PFSK-1 (cell line): ENCODE results near the gene GATC.

Experiments
- FOXP2 ChIP-seq: optimal IDR thresholded peaks from 2 replicates; pipeline ENCODE3; 2011; ENCODE audit warnings: borderline replicate concordance, control low read depth, inconsistent platforms; ENCODE audit not compliant: insufficient read depth; ENCODE audit errors: extremely low read length, extremely low read depth
- POLR2AphosphoS5 ChIP-seq: IDR thresholded peaks from 2 replicates; pipeline ENCODE4 v1.6.1; 2012; ENCODE audit warnings: low read depth, mild to moderate bottlenecking, control low read depth, low read length, moderate library complexity
- REST ChIP-seq, 2 experiments: IDR thresholded peaks; 2 replicates each; pipeline versions ENCODE4 v1.6.1 to v1.8.0; 2011 to 2012; ENCODE audit warnings: low read depth in 2 of 2, low read length in 2 of 2, control low read depth in 1 of 2, inconsistent platforms in 1 of 2, mild to moderate bottlenecking in 1 of 2, moderate library complexity in 1 of 2; ENCODE audit not compliant: insufficient read depth in 1 of 2
- SIN3A ChIP-seq: IDR thresholded peaks from 2 replicates; pipeline ENCODE4 v1.6.1; 2012; ENCODE audit warnings: mild to moderate bottlenecking, low read length, moderate library complexity, borderline replicate concordance; ENCODE audit not compliant: insufficient read depth
- TAF1 ChIP-seq: IDR thresholded peaks from 2 replicates; pipeline ENCODE4 v1.6.1; 2012; ENCODE audit warnings: low read length, control low read depth, borderline replicate concordance; ENCODE audit not compliant: insufficient read depth

- TF ChIP-seq POLR2AphosphoS5 = peak; percentile 98
- TF ChIP-seq TAF1 = peak; percentile 95
- TF ChIP-seq REST (IDR thresholded peaks at IDR 0.05; ENCODE audit: insufficient read depth in 1 of 2, low read depth in 2 of 2, low read length in 2 of 2) = peak in 1 of 2 experiments; percentile 83; a peak in 2 of 4 replicates
- no peak for TF ChIP-seq FOXP2
- peak; percentile 94 for TF ChIP-seq SIN3A
Measured at GRCh38 chr12:120495731-120496412, 49.6 kb downstream of the GATC start, which contains the start of gene DYNLL1.
